Islet of Langerhans (tissue), 1 donor: ENCODE measurements around the gene RLN3.

Experiments used
- FAIRE-seq: peaks from one replicate; lab custom pipeline; 2011; peaks lifted over from hg19 to GRCh38; lab: Jason Lieb, UNC

The RLN3 gene

DNA sequence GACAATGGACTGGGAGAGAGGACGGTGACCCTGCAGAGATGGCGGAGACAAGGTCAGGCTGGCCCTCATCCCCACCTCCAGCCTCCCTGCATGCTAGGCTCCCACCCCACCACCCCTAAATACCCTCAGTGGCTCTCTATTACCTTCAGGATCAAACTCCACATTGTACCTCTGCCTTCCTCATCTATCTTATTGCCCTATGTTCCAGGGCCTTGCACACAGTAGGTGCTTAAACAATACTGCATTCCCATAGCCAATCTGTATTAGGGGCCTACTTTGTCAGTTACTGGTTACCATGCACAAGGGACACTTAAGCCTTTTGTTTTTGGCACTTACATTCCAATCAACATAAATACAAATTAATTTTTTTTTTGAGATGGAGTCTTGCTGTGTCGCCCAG lies 27.4 kb downstream of the RLN3 start:
- no peak for FAIRE-seq

DNA sequence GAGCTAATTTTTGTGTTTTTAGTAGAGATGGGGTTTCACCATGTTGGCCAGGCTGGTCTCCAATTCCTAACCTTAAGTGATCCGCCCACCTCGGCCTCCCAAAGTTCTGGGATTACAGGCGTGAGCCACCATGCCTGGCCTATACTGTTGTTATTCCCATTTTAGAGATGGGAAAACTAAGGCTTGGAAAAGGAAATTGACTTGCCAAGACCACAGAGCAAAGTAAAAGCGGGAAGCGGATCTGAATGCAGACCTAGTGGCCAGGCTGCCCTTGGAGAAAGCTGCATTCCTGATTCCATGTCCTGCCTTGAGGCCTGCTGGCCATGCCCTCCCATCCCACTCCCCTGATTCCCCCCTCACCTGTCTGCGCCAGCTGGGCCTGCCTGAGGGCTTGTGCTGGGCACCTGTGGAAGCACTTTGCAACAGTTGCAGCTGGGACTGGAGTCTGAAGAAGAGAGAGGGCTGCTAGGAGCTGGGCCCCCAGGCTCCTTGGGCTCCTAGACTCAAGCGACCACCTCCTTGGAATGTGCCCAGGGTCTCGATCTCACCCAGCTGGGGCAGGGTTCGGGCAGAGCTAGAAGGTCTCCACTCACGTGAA lies 28.2 kb downstream of the RLN3 start:
- FAIRE-seq: no peak

DNA sequence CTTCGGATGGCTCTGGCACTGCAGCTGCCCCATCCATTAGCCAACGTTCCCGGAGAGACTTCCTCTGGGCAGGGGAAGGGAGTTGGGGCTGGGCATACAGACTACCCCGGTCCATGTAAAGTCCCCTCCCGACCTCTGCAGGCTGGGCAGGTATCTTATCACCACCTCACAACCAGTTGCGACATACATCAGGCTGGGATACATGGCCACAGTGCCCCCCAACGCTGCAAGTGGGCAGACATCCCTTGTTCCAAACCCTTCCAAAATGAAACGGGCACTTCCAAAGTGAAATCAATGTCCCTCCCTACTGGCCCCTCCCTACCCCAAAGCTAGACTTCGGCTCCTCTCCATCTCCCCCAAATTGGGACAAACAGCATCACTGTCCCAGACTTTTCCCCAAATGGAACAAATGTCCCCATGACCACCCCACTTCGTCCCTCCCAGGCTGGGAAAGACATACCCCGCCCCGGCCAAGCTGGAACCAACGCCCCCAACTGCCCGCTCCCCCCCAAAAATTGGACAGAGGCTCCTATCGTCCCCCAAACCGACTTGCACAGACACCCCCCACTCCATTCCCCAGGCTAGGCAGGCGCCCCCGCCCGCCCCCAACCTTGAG lies 28.9 kb downstream of the RLN3 start:
- no peak for FAIRE-seq

DNA sequence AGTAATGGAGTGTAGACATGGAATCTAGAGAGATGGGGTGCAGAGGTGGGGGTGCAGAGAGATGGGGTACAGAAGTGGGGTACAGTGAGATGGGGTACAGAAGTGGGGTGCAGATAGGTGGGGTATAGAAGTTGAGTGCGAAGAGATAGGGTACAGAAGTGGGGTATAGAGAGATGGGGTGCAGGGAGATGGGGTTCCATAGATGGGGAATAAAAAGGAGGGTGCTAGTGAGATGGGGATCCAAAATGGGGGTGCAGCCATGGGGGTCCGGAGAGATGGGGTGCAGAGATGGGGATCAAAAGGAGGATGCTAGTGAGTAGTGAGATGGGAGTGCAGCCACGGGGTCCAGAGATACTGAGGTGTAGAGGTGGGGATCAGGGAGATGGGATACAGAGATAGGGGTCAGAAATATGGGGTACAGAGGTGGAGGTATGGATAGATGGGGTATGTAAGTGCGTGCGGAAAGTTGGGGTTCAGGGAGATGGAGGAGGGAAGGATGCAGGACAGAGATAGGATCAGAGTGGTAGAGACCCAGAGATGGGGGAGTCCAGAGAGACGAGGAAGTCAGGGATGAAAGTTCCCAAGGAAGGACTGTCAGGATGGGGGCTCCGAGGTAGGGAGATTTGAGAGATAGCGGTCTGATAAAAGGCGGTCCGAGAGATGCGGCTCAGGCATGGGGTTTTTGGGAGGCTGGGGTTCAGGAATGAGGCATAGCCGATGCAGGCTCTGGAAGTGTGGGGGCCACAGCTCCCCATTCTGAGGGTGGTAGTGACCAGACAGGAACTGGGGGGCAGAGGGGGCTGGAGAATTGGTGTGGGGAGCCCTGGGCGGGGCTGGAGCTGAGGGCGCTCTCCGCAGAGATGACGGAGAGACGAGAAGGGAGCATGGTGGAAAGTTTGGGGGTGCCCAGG lies 30.5 kb downstream of the RLN3 start:
- no peak for FAIRE-seq

DNA sequence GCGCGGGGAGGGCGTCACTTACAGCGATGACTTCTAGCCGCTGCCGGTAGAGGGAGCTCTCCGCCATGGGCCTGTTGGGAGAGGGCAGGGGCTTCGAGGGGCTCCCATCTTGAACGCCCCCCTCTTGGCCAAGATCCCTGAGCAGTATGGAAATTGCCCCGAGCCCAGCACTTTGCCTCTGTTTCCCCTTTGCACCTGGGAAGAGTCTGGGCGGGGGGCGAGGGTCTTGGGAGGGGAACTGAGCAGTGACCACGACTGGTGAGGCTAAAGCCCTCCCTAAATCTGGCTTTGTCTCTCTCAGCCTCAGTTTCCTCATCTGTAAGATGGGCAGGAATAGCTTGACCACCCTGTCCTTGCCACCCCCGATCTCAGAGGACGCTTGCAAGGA lies 31.1 kb downstream of the RLN3 start:
- FAIRE-seq: no peak

DNA sequence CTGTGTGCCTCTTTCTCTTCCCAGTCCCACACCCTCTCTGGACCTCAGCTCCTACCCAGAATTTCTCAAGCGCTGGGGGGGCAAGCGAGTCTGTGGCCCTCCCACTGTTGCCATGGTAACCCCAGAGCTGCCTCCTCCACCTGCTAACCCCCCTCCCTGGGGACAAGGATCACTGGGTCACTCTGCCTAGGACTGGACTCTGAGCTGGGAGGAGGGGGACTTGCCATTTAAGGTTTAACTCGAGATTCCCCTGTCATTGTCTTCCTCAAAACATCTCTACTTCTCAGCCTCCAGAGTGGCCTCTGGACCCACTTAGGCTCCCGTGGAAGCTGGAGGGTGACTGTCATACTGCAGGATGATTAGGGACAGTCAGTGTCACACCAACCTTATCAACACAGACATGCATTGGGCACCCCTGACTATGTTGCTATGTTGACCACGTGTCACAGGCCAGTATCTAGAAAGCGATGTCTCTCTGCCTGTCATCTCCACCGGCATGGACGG lies 31.8 kb downstream of the RLN3 start:
- no peak for FAIRE-seq

DNA sequence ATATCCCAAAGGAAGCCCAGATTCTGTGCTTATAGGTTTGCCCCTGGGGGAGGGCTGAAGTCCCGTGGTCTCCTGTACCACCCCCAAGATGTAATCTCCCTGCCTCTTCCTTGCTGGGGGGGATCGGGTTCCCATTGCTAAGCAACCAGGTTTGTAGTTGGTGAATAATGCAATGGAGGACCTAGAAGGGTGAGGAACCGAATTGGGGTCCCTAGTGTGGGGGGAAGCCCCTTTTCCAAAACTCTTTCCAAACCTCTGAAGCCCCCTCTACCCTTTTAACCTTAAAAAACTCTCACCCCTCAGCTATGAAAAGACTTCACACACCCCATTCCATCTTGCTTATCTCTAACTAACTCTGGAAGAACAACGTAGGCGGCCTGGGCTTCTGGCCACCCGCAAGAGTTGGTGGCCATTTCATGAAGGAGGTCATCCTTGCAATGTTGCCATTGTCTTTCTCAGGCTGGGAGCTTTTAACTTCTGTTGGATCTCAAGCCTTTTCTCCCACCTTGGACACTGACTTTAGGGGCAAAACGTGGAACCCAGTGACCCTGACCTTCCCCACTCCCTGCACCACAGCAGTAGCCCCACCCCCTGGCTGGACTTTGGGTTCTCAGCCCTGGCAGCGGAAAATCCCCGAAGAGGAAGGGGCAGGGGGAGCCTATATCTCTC lies 33.3 kb downstream of the RLN3 start:
- FAIRE-seq: no peak

DNA sequence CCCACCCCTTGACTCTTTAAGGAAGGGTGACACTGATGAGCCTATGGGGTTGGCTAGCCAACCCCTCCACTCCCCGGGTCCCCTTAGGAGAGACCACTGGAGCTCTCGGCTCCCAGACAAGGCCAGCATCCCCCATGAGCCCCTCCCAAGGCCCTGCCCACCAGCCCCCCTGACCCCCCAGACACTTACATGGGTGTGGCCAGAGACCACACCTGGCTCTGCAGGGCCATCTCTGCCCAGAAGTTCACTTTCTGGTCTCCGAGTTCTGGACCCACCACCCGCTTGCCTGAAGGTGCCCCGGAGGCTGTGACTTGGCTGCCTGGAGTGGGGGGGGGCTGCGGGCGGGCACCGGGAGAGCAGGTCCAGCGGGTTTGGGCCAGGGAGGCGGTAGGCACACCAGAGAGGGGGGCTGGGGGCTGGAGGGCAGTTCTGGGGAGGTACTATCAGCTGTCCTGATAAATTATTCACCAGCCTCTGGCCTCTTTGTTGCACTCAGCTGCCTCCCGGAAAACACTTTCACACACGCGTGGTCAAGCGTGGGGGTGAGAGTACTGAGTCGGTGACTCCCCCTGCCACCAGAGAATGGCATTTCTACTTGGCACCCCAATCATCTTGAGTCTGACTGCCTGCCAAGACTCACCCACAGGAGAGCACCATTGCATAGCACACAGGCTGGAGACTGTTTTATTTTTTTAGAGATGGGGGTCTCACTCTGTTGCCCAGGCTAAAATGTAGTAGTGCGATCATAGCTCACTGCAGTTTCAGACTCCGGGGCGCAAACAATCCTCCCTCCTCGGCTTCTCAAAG lies 34.0 kb downstream of the RLN3 start, which contains the start of gene PALM3:
PALM3 (minus strand) TSS at position 326 of the 807 bp plus-strand sequence; CDS start at position 230, 96 bp downstream.
- FAIRE-seq: no peak

DNA sequence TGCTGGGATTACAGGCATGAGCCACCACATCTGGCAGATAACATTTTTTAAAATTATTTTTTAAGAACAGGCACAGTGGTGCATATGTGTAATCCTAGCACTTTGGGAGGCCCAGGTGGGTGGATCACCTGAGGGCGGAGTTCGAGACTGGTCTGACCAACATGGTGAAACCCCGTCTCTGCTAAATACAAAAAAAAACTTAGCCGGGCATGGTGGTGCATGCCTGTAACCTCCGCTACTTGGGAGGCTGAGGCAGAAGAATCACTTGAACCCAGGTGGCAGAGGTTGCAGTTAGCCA lies 34.6 kb downstream of the RLN3 start:
- FAIRE-seq: no peak

DNA sequence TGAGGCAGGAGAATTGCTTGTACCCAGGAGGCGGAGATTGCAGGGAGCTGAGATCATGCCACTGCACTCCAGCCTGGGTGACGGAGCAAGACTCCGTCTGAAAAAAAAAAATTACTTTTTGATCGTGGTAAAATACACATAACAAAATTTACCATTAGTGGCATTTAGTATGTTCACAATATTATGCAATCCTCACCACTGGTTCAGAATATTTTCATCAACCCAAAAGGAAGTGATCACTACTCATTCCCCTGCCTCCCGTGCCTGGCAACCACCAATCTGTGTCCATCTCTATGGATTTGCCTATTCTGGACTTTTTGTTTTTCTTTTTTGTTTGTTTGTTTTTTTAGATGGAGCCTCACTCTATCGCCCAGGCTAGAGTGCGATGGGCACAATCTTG lies 35.2 kb downstream of the RLN3 start:
- FAIRE-seq: no peak

DNA sequence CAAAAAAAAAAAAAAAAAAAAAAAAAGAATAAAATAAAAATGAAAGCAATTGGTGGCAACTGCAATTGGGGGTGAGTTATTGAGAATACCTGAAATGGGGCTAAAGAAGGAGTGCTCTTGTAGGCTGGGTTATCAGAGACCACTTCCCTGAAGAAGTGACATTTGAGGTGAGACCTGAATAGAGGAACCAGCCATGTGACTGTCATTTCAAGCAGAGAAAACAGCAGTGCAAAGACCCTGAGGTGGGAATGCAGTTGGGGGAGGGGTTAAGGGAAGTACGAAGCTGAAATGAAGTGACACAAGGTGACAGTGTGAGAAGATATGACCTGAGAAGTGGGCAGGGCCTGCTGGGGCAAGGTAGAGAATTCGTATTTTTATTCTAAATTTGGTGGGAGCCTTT lies 38.2 kb downstream of the RLN3 start:
- no peak for FAIRE-seq

DNA sequence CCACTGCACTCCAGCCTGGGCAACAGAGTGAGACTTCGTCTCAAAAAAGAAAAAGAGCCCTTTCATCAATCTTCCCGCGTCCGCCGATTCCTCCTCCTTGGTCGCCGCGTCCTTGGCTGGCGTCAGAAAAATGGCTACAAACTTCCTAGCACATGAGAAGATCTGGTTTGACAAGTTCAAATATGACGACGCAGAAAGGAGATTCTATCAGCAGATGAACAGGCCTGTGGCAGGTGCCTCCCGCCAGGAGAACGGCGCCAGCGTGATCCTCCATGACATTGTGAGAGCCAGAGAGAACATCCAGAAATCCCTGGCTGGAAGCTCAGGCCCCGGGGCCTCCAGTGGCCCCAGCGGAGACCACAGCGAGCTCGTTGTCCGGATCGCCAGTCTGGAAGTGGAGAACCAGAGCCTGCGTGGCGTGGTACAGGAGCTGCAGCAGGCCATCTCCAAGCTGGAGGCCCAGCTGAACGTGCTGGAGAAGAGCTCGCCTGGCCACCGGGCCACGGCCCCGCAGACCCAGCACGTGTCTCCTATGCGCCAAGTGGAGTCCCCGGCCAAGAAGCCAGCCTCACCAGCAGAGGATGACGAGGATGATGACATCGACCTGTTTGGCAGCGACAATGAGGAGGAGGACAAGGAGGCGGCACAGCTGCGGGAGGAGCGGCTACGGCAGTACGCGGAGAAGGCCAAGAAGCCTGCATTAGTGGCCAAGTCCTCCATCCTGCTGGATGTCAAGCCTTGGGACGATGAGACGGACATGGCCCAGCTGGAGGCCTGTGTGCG lies 42.5 kb downstream of the RLN3 start:
- FAIRE-seq: no peak

DNA sequence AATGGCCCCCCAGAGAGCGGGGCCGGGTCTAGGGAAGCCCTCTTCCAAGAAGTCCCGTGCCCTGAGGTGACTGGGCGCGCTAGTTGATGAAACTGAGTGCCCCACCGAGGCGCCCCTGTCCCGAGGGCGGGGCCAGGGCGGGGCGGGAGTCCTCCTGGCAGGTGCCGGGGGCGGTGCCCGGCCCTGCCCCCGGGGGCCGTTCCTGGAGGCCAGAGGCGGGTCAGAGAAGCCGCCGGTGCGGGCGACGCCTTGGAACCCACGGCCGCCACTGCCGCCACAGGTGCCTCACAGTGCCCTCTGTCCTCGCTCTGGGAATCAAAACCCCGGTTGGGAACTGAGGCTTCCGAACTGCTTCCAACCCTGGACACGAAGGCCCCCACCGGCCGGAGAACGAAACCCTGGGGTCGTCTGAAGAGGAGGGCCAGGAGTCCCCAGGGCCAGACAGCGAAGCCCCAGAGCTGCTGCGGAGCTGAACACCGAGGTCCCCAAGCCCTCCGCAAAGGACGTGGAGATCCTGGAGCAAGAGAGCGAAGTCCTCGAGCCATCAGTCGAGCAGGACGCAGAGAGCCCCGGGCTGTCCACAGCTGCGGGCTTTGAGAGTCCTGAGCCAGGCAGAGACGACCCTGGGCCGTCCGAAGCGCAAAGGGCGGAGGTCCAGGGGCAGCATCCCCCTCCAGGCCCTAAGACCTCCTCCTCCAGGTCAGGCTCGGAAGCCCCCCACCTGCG lies 44.8 kb downstream of the RLN3 start, which contains the start of gene MISP3:
MISP3 (plus strand) TSS at position 252 of the 726 bp plus-strand sequence. CDS start 524 bp downstream, outside the sequence.
- FAIRE-seq: no peak

DNA sequence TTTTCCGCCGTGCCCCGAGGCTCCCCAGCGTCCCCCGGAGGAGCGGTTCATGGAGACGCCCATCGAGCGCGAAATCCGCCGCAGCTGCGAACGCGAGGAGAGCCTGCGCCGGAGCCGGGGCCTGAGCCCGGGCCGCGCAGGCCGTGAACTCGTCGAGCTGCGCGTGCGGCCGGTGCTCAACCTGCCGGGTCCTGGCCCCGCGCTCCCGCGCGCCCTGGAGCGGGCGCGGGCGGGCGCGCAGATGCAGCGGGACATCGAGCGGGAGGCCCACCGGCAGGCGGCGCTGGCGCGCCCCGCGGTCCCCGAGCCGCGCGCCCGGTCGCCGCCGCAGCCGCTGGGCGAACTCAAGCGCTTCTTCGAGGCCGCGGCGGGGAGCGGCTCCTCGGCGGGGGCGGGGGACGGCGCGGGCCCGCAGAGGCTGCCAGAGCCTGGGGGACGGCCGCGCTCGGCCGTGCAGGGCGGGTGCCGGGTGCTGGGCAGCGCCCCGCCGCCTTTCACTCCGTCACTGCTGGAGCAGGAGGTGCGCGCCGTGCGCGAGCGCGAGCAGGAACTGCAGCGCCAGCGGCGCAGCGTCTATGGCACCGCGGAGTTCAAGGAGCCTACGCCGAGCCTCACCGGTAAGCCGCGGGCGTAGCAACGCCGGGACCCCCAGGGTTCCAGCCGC lies 45.4 kb downstream of the RLN3 start:
- no peak for FAIRE-seq

DNA sequence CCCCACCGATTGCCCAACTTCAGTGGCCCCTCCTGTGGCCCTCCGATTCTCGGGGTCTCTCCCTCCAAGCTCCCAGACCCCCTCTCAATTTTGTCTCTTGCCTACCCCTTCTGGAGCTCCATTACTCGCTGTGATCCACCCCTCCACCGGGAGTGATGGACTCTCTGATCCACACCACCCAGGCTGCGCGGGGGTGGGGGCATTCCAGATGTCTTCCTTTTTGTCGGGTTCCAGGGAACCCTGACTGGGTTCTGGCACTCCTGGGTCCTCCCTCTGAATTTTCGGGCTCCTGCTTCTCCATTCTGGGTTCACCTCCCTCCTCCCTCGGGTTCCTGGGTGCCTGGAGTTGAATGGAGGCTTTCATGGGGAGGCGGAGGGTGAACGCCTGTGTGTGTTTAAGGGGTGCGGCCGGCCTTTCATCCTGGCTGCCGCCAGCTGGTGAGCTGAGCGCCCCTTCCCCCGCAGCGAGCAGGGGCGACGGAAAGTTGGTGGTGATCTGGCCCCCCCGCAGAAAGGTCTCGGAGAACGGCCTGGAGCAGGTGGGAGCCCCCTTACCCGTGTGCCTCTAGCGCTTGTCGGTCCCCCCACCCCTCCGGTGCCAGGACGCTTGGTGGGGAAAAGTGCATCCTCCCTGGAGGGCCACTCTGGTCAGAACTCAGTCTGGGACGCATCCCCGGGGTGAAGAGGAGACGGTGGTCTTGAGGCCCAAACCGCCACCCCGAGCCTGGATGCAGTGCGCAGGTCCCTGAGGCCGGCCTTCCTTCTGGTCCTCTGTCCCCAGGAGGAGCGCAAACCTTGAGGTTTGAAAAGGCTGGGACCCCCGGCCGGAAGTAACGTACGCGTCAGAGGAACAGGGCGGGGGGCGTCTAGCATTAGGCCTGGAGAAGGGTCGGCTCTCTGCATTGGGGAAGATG lies 46.2 kb downstream of the RLN3 start:
- no peak for FAIRE-seq

DNA sequence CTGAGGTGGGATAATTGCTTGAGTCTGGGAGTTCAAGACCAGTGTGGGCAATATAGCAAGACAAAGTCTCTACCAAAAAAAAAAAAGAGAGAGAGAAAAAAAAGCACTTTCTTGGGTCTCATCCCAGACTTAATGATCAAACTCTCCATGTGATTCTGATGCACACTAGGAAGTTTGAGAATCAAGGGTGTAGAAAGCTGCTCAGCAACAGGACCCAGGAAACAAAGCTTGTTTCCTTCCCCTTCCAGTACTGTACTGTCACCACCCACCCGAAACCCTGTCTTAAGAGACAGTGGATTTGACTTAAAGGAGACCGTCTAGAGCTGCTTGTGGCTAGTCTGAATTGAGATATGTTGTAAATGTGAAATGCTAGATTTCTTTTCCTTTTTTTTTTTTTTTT lies 50.5 kb downstream of the RLN3 start:
- FAIRE-seq: no peak
